ENCODE data around the gene C17orf50. TPM values are rescaled to one million over a fixed set of nuclear protein-coding genes. Genes with fewer than 3 reads are reported as not detected.

The C17orf50 gene
- total RNA-seq, 1 donor from 2014 or later: not detected

DNA sequence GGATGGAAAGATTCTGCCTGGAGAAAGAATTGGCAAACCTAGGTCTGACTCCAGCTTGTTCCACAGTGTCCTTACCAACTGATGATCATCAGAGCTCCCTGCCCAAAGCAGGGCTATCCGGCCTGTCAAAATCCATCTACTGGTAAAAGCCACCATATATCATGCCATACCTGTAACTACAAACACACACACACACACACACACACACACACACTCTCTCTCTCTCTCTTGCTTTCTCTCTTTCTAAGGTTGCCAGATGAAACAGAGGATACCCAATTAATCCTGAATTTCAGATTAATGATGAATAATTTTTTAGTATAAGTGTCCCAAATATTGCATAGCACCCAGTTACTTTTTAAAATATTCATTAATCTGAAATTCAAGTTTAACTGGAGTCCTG, 36.3 kb downstream of the C17orf50 start:
- H3K27me3 ChIP-seq (ENCODE audit: low read depth): peaks cover 18% of the 10 kb centered on the region
- intact Hi-C loops (cut with DNase I): no loop called here
- no peaks in the 10 kb centered on the region for H3K36me3 ChIP-seq
- no peak overlapping the region for H3K4me3 ChIP-seq
- H3K27ac ChIP-seq: no peak overlapping the region
- peaks cover 56% of the 10 kb centered on the region for H3K4me1 ChIP-seq
- ATAC-seq (no peak), DNase-seq (no peak)
- TF ChIP-seq, protein P1, sequence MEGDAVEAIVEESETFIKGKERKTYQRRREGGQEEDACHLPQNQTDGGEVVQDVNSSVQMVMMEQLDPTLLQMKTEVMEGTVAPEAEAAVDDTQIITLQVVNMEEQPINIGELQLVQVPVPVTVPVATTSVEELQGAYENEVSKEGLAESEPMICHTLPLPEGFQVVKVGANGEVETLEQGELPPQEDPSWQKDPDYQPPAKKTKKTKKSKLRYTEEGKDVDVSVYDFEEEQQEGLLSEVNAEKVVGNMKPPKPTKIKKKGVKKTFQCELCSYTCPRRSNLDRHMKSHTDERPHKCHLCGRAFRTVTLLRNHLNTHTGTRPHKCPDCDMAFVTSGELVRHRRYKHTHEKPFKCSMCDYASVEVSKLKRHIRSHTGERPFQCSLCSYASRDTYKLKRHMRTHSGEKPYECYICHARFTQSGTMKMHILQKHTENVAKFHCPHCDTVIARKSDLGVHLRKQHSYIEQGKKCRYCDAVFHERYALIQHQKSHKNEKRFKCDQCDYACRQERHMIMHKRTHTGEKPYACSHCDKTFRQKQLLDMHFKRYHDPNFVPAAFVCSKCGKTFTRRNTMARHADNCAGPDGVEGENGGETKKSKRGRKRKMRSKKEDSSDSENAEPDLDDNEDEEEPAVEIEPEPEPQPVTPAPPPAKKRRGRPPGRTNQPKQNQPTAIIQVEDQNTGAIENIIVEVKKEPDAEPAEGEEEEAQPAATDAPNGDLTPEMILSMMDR (IDR thresholded peaks at IDR 0.05): no peak
- H3K9me3 ChIP-seq: no peaks in the 10 kb centered on the region

DNA sequence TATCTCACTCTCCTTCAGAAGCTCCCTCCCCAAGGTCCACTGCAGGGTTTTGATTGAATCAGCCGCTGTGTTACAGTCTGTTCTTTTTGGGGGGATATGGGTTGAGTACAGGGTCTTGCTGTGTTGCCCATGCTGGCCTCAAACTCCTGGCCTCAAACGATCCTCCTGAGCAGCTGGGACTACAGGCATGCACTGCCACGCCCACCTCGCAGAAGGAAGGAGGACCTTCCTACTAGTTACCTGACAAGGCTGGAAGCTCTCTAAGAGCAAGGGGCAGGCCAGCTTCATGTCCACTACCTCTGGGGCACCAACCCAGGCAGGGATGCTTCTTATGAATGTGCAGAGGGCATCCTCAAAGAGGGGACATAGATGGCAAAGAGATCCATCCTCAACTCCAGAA, 36.7 kb downstream of the C17orf50 start:
- Histone ChIP-seq H3K4me1 (peaks cover 60% of the 10 kb centered on the region), H3K36me3 (no peaks in the 10 kb centered on the region), H3K4me3 (no peak overlapping the region), H3K27me3 (ENCODE audit: low read depth) (peaks cover 18% of the 10 kb centered on the region), H3K9me3 (no peaks in the 10 kb centered on the region), H3K27ac (no peak overlapping the region)
- DNase-seq (no peak), ATAC-seq (no peak)
- intact Hi-C loops (cut with DNase I): no loop called here
- TF ChIP-seq, protein P1 (IDR thresholded peaks at IDR 0.05): no peak

DNA sequence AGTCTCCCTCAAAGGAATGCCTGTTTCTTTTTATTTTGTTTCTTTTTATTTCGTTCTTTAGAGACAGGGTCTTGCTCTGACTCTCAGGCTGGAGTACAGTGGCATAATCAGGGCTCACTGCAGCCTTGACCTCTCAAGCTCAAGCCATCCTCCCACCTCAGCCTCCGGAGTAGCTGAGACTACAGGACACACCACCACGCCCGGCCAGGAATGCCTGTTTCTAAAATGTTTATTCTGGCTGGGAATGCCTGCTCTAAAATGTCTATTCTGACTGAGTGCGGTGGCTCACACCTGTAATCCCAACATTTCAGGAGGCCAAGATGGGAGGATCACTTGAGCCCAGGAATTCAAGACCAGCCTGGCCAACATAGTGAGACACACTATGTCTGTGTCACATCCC, 37.2 kb downstream of the C17orf50 start:
- DNase-seq: no peak
- TF ChIP-seq, protein P1 (IDR thresholded peaks at IDR 0.05): no peak
- Histone ChIP-seq H3K36me3 (no peaks in the 10 kb centered on the region), H3K27ac (no peak overlapping the region), H3K4me1 (peaks cover 59% of the 10 kb centered on the region), H3K27me3 (ENCODE audit: low read depth) (peaks cover 18% of the 10 kb centered on the region), H3K9me3 (no peaks in the 10 kb centered on the region), H3K4me3 (no peak overlapping the region)
- intact Hi-C loops (cut with DNase I): no loop called here
- ATAC-seq: no peak

DNA sequence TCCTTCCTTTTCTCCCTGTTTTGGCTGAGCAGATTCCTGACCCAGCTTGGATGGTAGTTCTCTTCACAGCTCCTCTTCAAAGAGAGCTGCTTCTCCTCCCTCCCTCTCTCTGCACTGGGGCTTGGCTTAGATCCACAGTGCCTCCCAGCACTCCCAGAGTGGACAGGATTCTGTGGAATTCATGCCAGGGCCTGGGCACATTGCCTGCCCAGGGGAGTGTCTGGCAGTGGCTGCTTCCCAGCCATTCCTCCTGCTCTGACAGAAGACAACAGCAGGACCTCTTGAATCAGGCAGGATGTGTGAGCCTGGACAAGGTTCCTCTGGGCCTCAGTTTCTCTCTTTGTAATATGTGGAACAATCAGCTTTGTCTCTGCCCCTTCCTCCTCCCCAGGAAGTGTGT, 39.3 kb downstream of the C17orf50 start:
- Histone ChIP-seq H3K9me3 (no peaks in the 10 kb centered on the region), H3K4me1 (peaks cover 56% of the 10 kb centered on the region), H3K27me3 (ENCODE audit: low read depth) (peaks cover 11% of the 10 kb centered on the region), H3K27ac (peak overlapping the region; percentile 67), H3K4me3 (no peak overlapping the region), H3K36me3 (no peaks in the 10 kb centered on the region)
- intact Hi-C loops (cut with DNase I): no loop called here
- ATAC-seq: peak; percentile 65 to 70
- DNase-seq: peak; percentile 84
- TF ChIP-seq, protein P1 (IDR thresholded peaks at IDR 0.05): no peak

DNA sequence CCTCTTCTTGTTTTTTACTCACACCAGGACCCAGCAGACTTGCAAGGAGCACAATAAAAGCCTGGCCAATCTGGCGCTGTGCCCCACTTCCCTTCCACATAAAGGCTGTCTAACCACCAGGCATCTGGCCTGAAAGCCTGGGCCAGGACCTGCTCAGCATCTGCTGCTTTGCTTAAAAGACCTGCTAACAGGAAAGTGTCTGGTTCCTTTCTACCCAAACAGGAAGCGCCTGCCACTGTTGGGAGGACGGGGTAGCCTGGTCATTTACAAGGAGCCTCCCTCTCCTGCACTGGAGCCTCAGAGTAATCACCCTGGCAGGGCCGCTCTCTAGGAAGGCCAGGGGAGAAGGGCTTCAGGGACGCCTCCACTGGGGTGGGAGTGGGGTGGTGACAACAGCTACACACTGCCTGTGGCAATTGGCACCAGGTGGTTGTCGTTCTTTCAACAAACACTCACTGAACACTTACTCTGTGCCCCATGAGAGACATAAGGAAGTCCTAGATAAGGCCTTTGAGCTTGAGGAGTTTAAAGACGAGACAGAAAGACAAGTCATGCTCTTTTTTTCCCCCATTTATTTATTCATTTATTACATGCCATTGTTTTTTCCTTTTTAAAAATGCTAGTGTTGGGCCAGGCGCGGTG, 41.0 kb downstream of the C17orf50 start:
- no peaks in the 10 kb centered on the region for H3K36me3 ChIP-seq
- TF ChIP-seq, protein P1 (IDR thresholded peaks at IDR 0.05): no peak
- H3K9me3 ChIP-seq: no peaks in the 10 kb centered on the region
- DNase-seq (peak; percentile 78), ATAC-seq (peak; percentile 11 to 35)
- H3K4me1 ChIP-seq: peaks cover 47% of the 10 kb centered on the region
- H3K27me3 ChIP-seq (ENCODE audit: low read depth): peaks cover under 1% of the 10 kb centered on the region
- no peak overlapping the region for H3K4me3 ChIP-seq
- intact Hi-C loops (cut with DNase I): no loop called here
- peak overlapping the region; percentile 56 for H3K27ac ChIP-seq

Measured in lower lobe of right lung (tissue), 2 donors.